Neural cell (in vitro differentiated cells): ENCODE results near the gene PGBD5. TPM values are rescaled to one million over a fixed set of nuclear protein-coding genes. Genes with fewer than 3 reads are reported as not detected.

Experiments
- H2AFZ ChIP-seq: fragments of 200-600, 300-800 bp; sonication (generic), shearing (Covaris generic); 2 replicates; pipeline ENCODE4 v1.6.0; 2014; ENCODE audit warnings: low read depth, mild to moderate bottlenecking, antibody characterized with exemption, low read length, moderate library complexity
- H3F3A ChIP-seq: fragments of 200-600 bp; shearing (Covaris generic); 2 replicates; pipeline ENCODE4 v1.6.1; 2016; ENCODE audit warnings: mild to moderate bottlenecking, moderate library complexity, mixed read lengths, antibody characterized with exemption, low read length; ENCODE audit not compliant: insufficient read depth, poor library complexity, severe bottlenecking
- H3K27ac ChIP-seq: fragments of 200-600, 300-800 bp; sonication (generic), shearing (Covaris generic); 2 replicates; pipeline ENCODE4 v1.5.1; 2014; ENCODE audit warnings: mild to moderate bottlenecking, low read length, moderate library complexity
- H3K27me3 ChIP-seq: fragments of 300-800, 200-600 bp; sonication (generic), shearing (Covaris generic); 2 replicates; pipeline ENCODE4 v1.6.0; 2014; ENCODE audit warnings: mild to moderate bottlenecking, low read depth, low read length, moderate library complexity; ENCODE audit not compliant: insufficient read depth
- H3K36me3 ChIP-seq: fragments of 300-800, 200-600 bp; sonication (generic), shearing (Covaris generic); 2 replicates; pipeline ENCODE4 v1.5.1; 2014; ENCODE audit warnings: mild to moderate bottlenecking, antibody characterized with exemption, low read length, moderate library complexity; ENCODE audit not compliant: insufficient read depth
- H3K4me2 ChIP-seq: fragments of 300-800, 200-600 bp; sonication (generic), shearing (Covaris generic); 2 replicates; pipeline ENCODE4 v1.6.0; 2014; ENCODE audit warnings: mild to moderate bottlenecking, low read length
- H3K4me3 ChIP-seq: fragments of 300-800, 200-600 bp; sonication (generic), shearing (Covaris generic); 2 replicates; pipeline ENCODE4 v1.5.1; 2014; ENCODE audit warnings: mild to moderate bottlenecking, low read length, moderate library complexity
- H3K79me2 ChIP-seq: fragments of 200-600 bp; shearing (Covaris generic); replicated peaks from 2 replicates; pipeline ENCODE4 v1.6.0; 2014; ENCODE audit warnings: mild to moderate bottlenecking, low read length, moderate library complexity; ENCODE audit not compliant: insufficient read depth
- H3K9ac ChIP-seq: fragments of 300-800, 200-600 bp; sonication (generic), shearing (Covaris generic); 2 replicates; pipeline ENCODE4 v1.6.1; 2016; ENCODE audit warnings: mild to moderate bottlenecking, low read length, mixed read lengths
- H3K9me2 ChIP-seq: fragments of 200-600 bp; shearing (Covaris generic); 2 replicates; pipeline ENCODE4 v1.6.1; 2016; ENCODE audit warnings: mild to moderate bottlenecking, low read length, mixed read lengths; ENCODE audit not compliant: insufficient read depth
- H3K9me3 ChIP-seq: fragments of 200-600, 300-800 bp; sonication (generic), shearing (Covaris generic); 2 replicates; pipeline ENCODE4 v1.6.1; 2016; ENCODE audit warnings: mild to moderate bottlenecking, mixed run types, low read length, moderate library complexity, mixed read lengths
- H4K20me1 ChIP-seq: fragments of 200-600 bp; shearing (Covaris generic); 2 replicates; pipeline ENCODE4 v1.6.1; 2016; ENCODE audit warnings: mild to moderate bottlenecking, mixed run types; ENCODE audit not compliant: insufficient read depth
- CTCF ChIP-seq: fragments of 450-650 bp; IDR thresholded peaks from 2 replicates; pipeline ENCODE4 v1.5.1; 2014; ENCODE audit warnings: antibody characterized with exemption, mild to moderate bottlenecking, moderate library complexity; ENCODE audit not compliant: poor library complexity, severe bottlenecking
- EP300 ChIP-seq: fragments of 450-650 bp; conservative IDR thresholded peaks from 2 replicates; pipeline ENCODE4 v1.6.1; 2014; ENCODE audit warnings: antibody characterized with exemption, mild to moderate bottlenecking, moderate library complexity; ENCODE audit not compliant: poor library complexity, severe bottlenecking
- EZH2 ChIP-seq: fragments of 200-600, 300-800 bp; shearing (Covaris generic), sonication (generic); IDR thresholded peaks from 2 replicates; pipeline ENCODE4 v1.6.1; 2014; ENCODE audit warnings: antibody characterized with exemption, low read length, borderline replicate concordance, mild to moderate bottlenecking; ENCODE audit not compliant: insufficient read depth, poor library complexity, severe bottlenecking
- MXI1 ChIP-seq: fragments of 450-650 bp; conservative IDR thresholded peaks from 2 replicates; pipeline ENCODE4 v1.6.1; 2014; ENCODE audit warnings: antibody characterized with exemption, mild to moderate bottlenecking; ENCODE audit not compliant: poor library complexity, severe bottlenecking
- POLR2AphosphoS5 ChIP-seq: IDR thresholded peaks from 2 replicates; pipeline ENCODE4 v1.6.1; 2012
- RAD21 ChIP-seq: fragments of 450-650 bp; conservative IDR thresholded peaks from 2 replicates; pipeline ENCODE4 v1.6.1; 2014; ENCODE audit warnings: antibody characterized with exemption, mild to moderate bottlenecking, moderate library complexity
- SMC3 ChIP-seq: fragments of 450-650 bp; conservative IDR thresholded peaks from 2 replicates; pipeline ENCODE4 v1.6.1; 2014; ENCODE audit warnings: antibody characterized with exemption, mild to moderate bottlenecking, moderate library complexity; ENCODE audit not compliant: poor library complexity
- TAF1 ChIP-seq: IDR thresholded peaks from 2 replicates; pipeline ENCODE4 v1.6.1; 2012; ENCODE audit warnings: low read depth
- polyA plus RNA-seq: library from polyadenylated mRNA; depleted of rRNA; stranded (reverse); fragments of >200 nt; gene quantifications from 2 replicates; pipeline ENCODE4 v1.2.3, GENCODE V29; 2014
- TF ChIP-seq, protein P1 (sequence below): IDR thresholded peaks from 2 replicates; pipeline ENCODE4 v1.6.1; 2012; ENCODE audit warnings: borderline replicate concordance

The PGBD5 gene
- polyA plus RNA-seq, 1 donor from 2014 or later, result 16.3 TPM

DNA sequence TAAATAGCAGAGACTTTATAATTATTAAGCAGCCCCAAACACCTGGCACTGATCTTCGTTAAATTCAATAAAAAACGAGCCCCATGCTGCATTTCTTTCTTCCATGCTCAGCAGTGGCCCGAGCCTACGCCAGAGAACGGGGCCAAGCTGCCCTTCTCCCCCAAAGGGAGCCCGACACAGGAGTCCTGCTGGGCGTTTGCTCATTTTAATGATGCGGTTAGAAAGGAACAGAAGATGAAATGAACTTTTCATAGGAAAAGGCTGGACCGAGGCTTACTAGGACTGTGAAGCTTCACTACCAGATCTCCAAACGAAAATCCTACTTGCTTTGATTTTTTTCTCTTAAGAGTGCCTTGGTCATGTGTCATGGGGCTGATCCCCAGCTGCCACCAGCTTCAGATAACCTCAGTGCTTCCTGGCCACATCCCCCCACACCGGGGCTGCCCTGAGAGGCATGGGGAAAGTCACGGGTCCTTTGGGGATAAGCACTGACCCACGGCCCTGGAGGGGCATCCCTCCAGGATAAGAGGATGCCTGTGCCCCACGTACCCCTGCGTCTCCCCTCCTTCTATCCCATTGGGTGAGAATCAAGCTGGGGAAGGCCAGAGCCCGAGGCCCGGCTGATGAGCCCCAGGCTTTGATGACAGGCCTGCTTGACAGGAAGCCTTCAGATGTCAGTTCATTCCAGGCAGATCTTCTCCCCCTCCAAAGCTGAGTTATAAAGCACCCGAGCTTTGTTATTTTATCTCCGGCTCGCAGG is 34.2 kb downstream of the PGBD5 start:
- no peaks in the 10 kb centered on the region for H3K36me3 ChIP-seq
- TF ChIP-seq RAD21, result no peak
- TF ChIP-seq, protein P1, sequence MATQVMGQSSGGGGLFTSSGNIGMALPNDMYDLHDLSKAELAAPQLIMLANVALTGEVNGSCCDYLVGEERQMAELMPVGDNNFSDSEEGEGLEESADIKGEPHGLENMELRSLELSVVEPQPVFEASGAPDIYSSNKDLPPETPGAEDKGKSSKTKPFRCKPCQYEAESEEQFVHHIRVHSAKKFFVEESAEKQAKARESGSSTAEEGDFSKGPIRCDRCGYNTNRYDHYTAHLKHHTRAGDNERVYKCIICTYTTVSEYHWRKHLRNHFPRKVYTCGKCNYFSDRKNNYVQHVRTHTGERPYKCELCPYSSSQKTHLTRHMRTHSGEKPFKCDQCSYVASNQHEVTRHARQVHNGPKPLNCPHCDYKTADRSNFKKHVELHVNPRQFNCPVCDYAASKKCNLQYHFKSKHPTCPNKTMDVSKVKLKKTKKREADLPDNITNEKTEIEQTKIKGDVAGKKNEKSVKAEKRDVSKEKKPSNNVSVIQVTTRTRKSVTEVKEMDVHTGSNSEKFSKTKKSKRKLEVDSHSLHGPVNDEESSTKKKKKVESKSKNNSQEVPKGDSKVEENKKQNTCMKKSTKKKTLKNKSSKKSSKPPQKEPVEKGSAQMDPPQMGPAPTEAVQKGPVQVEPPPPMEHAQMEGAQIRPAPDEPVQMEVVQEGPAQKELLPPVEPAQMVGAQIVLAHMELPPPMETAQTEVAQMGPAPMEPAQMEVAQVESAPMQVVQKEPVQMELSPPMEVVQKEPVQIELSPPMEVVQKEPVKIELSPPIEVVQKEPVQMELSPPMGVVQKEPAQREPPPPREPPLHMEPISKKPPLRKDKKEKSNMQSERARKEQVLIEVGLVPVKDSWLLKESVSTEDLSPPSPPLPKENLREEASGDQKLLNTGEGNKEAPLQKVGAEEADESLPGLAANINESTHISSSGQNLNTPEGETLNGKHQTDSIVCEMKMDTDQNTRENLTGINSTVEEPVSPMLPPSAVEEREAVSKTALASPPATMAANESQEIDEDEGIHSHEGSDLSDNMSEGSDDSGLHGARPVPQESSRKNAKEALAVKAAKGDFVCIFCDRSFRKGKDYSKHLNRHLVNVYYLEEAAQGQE, result no peak
- H3K9me3 ChIP-seq, result no peaks in the 10 kb centered on the region
- no peak overlapping the region for H3K4me2 ChIP-seq
- no peaks in the 10 kb centered on the region for H4K20me1 ChIP-seq
- no peak overlapping the region for H3K27ac ChIP-seq
- no peak overlapping the region for H2AFZ ChIP-seq
- H3K9me2 ChIP-seq, result no peaks in the 10 kb centered on the region
- H3K9ac ChIP-seq, result no peak overlapping the region
- H3K79me2 ChIP-seq, result no peaks in the 10 kb centered on the region
- no peak overlapping the region for H3K4me3 ChIP-seq
- no peaks in the 10 kb centered on the region for H3F3A ChIP-seq
- no peaks in the 10 kb centered on the region for H3K27me3 ChIP-seq

DNA sequence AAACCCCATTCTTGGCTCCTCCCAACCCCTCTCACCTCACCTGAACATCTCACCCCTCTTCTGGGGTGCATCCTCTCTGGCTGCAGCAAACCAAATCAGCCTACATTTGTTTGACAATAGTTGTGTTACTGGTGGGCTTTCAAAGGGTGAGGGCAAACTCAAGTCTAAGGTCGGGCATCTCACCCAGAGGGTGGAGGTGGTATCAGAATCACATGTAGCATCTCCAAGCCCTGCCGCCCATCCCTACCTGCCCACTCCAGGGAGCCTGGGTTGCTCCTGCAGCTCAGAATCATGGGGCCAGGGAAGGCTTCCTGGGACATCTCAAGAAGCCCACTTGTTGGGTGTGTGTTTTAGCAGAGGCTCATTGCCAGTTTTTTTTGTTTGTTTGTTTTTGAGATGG is 35.8 kb downstream of the PGBD5 start:
- no peaks in the 10 kb centered on the region for H3K36me3 ChIP-seq
- no peak overlapping the region for H2AFZ ChIP-seq
- H3K4me3 ChIP-seq, result no peak overlapping the region
- no peaks in the 10 kb centered on the region for H3F3A ChIP-seq
- H3K4me2 ChIP-seq, result no peak overlapping the region
- no peak overlapping the region for H3K9ac ChIP-seq
- no peak for TF ChIP-seq RAD21
- H3K9me3 ChIP-seq, result no peaks in the 10 kb centered on the region
- no peaks in the 10 kb centered on the region for H3K79me2 ChIP-seq
- no peaks in the 10 kb centered on the region for H3K9me2 ChIP-seq
- H3K27me3 ChIP-seq, result no peaks in the 10 kb centered on the region
- H3K27ac ChIP-seq, result no peak overlapping the region
- H4K20me1 ChIP-seq, result no peaks in the 10 kb centered on the region

- Histone ChIP-seq H3K27ac (no peak overlapping the region), H3K27me3 (no peaks in the 10 kb centered on the region)
Measured at GRCh38 chr1:230387876-230388275, 38.3 kb downstream of the PGBD5 start.

DNA sequence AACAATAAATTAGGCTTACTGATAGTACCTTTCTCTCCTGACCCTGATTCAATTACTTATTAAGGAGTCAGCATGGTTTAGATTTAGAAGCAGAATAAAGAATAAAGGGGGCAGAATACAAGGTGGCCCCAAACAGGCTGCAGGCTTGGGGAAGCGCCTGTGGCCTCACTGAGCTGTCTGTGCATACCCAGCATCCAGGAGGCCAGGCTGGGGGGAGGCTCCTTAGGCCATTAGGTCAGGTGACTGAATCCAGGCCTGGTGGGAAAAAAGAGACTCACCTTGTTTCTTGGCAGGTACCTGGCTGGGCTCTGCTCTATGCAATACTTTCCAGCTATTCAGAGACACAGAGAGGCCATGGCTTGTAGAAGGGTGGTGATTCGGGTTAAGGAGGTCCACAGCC is 38.8 kb downstream of the PGBD5 start:
- Histone ChIP-seq H2AFZ (no peak overlapping the region), H3K79me2 (no peaks in the 10 kb centered on the region), H3K4me2 (no peak overlapping the region), H3K27me3 (no peaks in the 10 kb centered on the region), H3K4me3 (no peak overlapping the region), H3K9me3 (no peaks in the 10 kb centered on the region), H3K9ac (no peak overlapping the region), H4K20me1 (no peaks in the 10 kb centered on the region), H3K27ac (no peak overlapping the region), H3K36me3 (no peaks in the 10 kb centered on the region), H3K9me2 (no peaks in the 10 kb centered on the region), H3F3A (no peaks in the 10 kb centered on the region)
- TF ChIP-seq MXI1 (no peak), SMC3 (no peak), TAF1 (no peak), EP300 (no peak), CTCF (no peak), EZH2 (no peak), RAD21 (no peak), POLR2AphosphoS5 (no peak)

More at GRCh38 chr1:230387876-230388275, 38.3 kb downstream of the PGBD5 start:
- Histone ChIP-seq H3F3A (no peaks in the 10 kb centered on the region), H3K79me2 (no peaks in the 10 kb centered on the region), H3K4me3 (no peak overlapping the region), H3K9me3 (no peaks in the 10 kb centered on the region), H3K36me3 (no peaks in the 10 kb centered on the region), H3K9ac (no peak overlapping the region), H2AFZ (no peak overlapping the region), H4K20me1 (no peaks in the 10 kb centered on the region), H3K4me2 (no peak overlapping the region), H3K9me2 (no peaks in the 10 kb centered on the region)
- no peak for TF ChIP-seq RAD21
- no peak for TF ChIP-seq SMC3
- no peak for TF ChIP-seq TAF1
- no peak for TF ChIP-seq EZH2
- no peak for TF ChIP-seq EP300
- no peak for TF ChIP-seq POLR2AphosphoS5
